Natural killer cell (primary cell): ENCODE results near the gene HAAO. TPM values are rescaled to one million over a fixed set of nuclear protein-coding genes. Genes with fewer than 3 reads are reported as not detected.

ENCODE experiments used
- ATAC-seq, 3 donors: fragments of 150-1000 bp in 2 of 3; fragments of 200-7000 bp in 1 of 3; cut with Tn5 transposase; 1 replicate in 1 of 3; 2 replicates in 2 of 3; pipeline ENCODE4 v1.10.0; 2021; ENCODE audit warnings: mild to moderate bottlenecking in 2 of 3, moderate library complexity in 2 of 3
- DNase-seq, 2 donors: peaks; one replicate each; pipeline versions ENCODE4 v3.0.0 to v3.0.0-alpha.2; 2013 to 2021; ENCODE audit warnings: mixed read lengths in 1 of 2
- H3K27ac ChIP-seq: one replicate; pipeline ENCODE4 v1.5.1; 2013; ENCODE audit warnings: mild to moderate bottlenecking, low read length
- H3K27me3 ChIP-seq: one replicate; pipeline ENCODE4 v1.6.1; 2013; ENCODE audit warnings: low read length; ENCODE audit not compliant: control insufficient read depth, insufficient read depth
- H3K36me3 ChIP-seq: one replicate; pipeline ENCODE4 v1.6.1; 2013; ENCODE audit warnings: low read length; ENCODE audit not compliant: control insufficient read depth, insufficient read depth
- H3K4me1 ChIP-seq: one replicate; pipeline ENCODE4 v1.6.1; 2013; ENCODE audit warnings: low read length; ENCODE audit not compliant: control insufficient read depth, insufficient read depth
- H3K4me3 ChIP-seq: one replicate; pipeline ENCODE4 v1.5.1; 2013; ENCODE audit warnings: low read length
- H3K9me3 ChIP-seq: one replicate; pipeline ENCODE4 v1.6.1; 2013; ENCODE audit warnings: low read length; ENCODE audit not compliant: control insufficient read depth, insufficient read depth
- H3K27ac Mint-ChIP-seq, 2 donors: one replicate each; pipeline ENCODE4 v1.8.0; 2022; ENCODE audit warnings: mild to moderate bottlenecking in 2 of 2, mixed read lengths in 2 of 2, moderate library complexity in 1 of 2
- H3K27me3 Mint-ChIP-seq, 2 donors: one replicate each; pipeline ENCODE4 v1.8.0; 2022; ENCODE audit warnings: low read depth in 2 of 2, mixed read lengths in 2 of 2
- H3K36me3 Mint-ChIP-seq: one replicate; pipeline ENCODE4 v1.8.0; 2022; ENCODE audit warnings: mixed read lengths
- H3K4me1 Mint-ChIP-seq, 2 donors: one replicate each; pipeline ENCODE4 v1.8.0; 2022; ENCODE audit warnings: mixed read lengths in 2 of 2
- H3K4me3 Mint-ChIP-seq: one replicate; pipeline ENCODE4 v1.8.0; 2022; ENCODE audit warnings: mild to moderate bottlenecking, moderate library complexity, mixed read lengths
- H3K9me3 Mint-ChIP-seq, 2 donors: one replicate each; pipeline ENCODE4 v1.8.0; 2022; ENCODE audit warnings: mixed read lengths in 2 of 2
- WGBS: methylation state at CpG from one replicate; pipeline ENCODE4 v1.1.7; 2013; ENCODE audit warnings: missing lambda C conversion rate; ENCODE audit not compliant: insufficient coverage; 5-methylcytosine and 5-hydroxymethylcytosine counted together
- intact Hi-C: fragments of 100-400 bp; cut with micrococcal nuclease; formaldehyde crosslinking; loops from one replicate; pipeline ENCODE4 v1.14.2; 2022
- total RNA-seq, 4 donors: library from RNA; stranded (reverse); fragments of 120-200 nt in 1 of 4; gene quantifications; one replicate each; pipeline versions ENCODE4 v1.2.3 to v1.2.4, GENCODE V29; 2013 to 2022
- TF ChIP-seq, protein P1 (sequence below): fragments of 200-600 bp; IDR thresholded peaks from one replicate; pipeline ENCODE4 v1.8.0; 2022; ENCODE audit warnings: antibody characterized with exemption

Gene HAAO
- total RNA-seq, 3 donors from 2014 or later (not counting 1 experiment from before 2014, with no cell fraction given): 0.35 to 1.3 (median 0.68) TPM

DNA sequence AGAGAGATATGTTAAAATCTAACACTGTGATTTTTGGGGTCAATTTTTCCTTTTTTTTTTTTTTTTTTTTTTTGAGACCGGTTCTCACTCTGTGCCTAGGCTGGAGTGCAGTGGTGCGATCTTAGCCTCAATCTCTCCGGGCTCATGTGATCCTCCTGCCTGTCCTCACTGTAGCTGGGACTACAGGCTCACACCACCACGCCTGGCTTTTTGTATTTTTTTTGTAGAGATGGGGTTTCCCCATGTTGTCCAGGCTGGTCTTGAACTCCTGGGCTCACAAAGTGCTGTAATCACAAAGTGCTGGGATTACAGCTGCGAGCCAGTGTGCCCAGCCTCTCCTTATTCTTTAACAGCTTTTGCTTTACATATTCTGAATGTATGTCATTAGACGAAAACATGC, 2.9 kb upstream of the HAAO start:
- Mint-ChIP-seq H3K36me3 (peaks cover 7% of the 10 kb centered on the region), H3K4me1 (peaks cover 7 to 13% of the 10 kb centered on the region in 2 donors), H3K27me3 (peaks cover 44 to 57% of the 10 kb centered on the region in 2 donors), H3K4me3 (no peak overlapping the region), H3K9me3 (no peaks in the 10 kb centered on the region), H3K27ac (no peak overlapping the region)
- Histone ChIP-seq H3K27ac (no peak overlapping the region), H3K4me3 (no peak overlapping the region), H3K27me3 (peaks cover 5% of the 10 kb centered on the region), H3K4me1 (peaks cover 20% of the 10 kb centered on the region), H3K9me3 (no peaks in the 10 kb centered on the region), H3K36me3 (no peaks in the 10 kb centered on the region)
- ATAC-seq (no peak), DNase-seq (no peak)
- 79% methylated on average over 4 of the region's 6 CpGs for WGBS
- TF ChIP-seq, protein P1, sequence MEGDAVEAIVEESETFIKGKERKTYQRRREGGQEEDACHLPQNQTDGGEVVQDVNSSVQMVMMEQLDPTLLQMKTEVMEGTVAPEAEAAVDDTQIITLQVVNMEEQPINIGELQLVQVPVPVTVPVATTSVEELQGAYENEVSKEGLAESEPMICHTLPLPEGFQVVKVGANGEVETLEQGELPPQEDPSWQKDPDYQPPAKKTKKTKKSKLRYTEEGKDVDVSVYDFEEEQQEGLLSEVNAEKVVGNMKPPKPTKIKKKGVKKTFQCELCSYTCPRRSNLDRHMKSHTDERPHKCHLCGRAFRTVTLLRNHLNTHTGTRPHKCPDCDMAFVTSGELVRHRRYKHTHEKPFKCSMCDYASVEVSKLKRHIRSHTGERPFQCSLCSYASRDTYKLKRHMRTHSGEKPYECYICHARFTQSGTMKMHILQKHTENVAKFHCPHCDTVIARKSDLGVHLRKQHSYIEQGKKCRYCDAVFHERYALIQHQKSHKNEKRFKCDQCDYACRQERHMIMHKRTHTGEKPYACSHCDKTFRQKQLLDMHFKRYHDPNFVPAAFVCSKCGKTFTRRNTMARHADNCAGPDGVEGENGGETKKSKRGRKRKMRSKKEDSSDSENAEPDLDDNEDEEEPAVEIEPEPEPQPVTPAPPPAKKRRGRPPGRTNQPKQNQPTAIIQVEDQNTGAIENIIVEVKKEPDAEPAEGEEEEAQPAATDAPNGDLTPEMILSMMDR: no peak
- intact Hi-C loops: no loop called here

GRCh38 chr2:42794271-42795046, 2.1 kb upstream of the HAAO start:
- peaks cover 20% of the 10 kb centered on the region for H3K4me1 ChIP-seq
- Mint-ChIP-seq H3K9me3 (no peaks in the 10 kb centered on the region), H3K36me3 (peaks cover 7% of the 10 kb centered on the region), H3K27me3 (peaks cover 50 to 62% of the 10 kb centered on the region in 2 donors), H3K27ac (no peak overlapping the region), H3K4me3 (no peak overlapping the region), H3K4me1 (peaks cover 7 to 13% of the 10 kb centered on the region in 2 donors)
- ATAC-seq: no peak
- peaks cover 5% of the 10 kb centered on the region for H3K27me3 ChIP-seq
- TF ChIP-seq, protein P1: no peak
- H3K27ac ChIP-seq: no peak overlapping the region
- H3K9me3 ChIP-seq: no peaks in the 10 kb centered on the region
- 85% methylated on average over 8 of the region's 8 CpGs for WGBS
- intact Hi-C loops: no loop called here
- H3K4me3 ChIP-seq: no peak overlapping the region
- DNase-seq: no peak
- no peaks in the 10 kb centered on the region for H3K36me3 ChIP-seq

- H3K4me3 ChIP-seq: peak overlapping the region; percentile 12
- TF ChIP-seq, protein P1: no peak
- Mint-ChIP-seq H3K4me3 (peak overlapping the region; percentile 77), H3K36me3 (peaks cover 7% of the 10 kb centered on the region), H3K27ac (no peak overlapping the region), H3K9me3 (no peaks in the 10 kb centered on the region), H3K4me1 (peaks cover 7 to 14% of the 10 kb centered on the region in 2 donors), H3K27me3 (peaks cover 50 to 65% of the 10 kb centered on the region in 2 donors)
- no peaks in the 10 kb centered on the region for H3K36me3 ChIP-seq
- DNase-seq: no peak
- H3K4me1 ChIP-seq: peaks cover 21% of the 10 kb centered on the region
- no peak for ATAC-seq
- no peaks in the 10 kb centered on the region for H3K9me3 ChIP-seq
- no peak overlapping the region for H3K27ac ChIP-seq
- intact Hi-C loops: no loop called here
- 50% methylated on average over 20 of the region's 22 CpGs for WGBS
- peaks cover 5% of the 10 kb centered on the region for H3K27me3 ChIP-seq
Observed at GRCh38 chr2:42793334-42794270, 1.2 kb upstream of the HAAO start.
